HEK293 (cell line): ENCODE measurements around the gene UGT1A4.

Experiments used
- CTCF ChIA-PET: fragments of 350-600 bp; formaldehyde crosslinking; extraction: SDS; loops from one replicate; lab custom pipeline; 2021; ENCODE audit warnings: antibody characterized with exemption; lab: Yijun Ruan, JAX
- POLR2A ChIA-PET: fragments of 300-600 bp; formaldehyde crosslinking; extraction: SDS; loops from one replicate; lab custom pipeline; 2020; ENCODE audit warnings: antibody characterized with exemption, inconsistent platforms; lab: Yijun Ruan, JAX
- H3K27ac ChIP-seq: fragments of 200-500 bp; sonication (Bioruptor generic); 2 replicates; pipeline ENCODE4 v1.5.1; 2014; ENCODE audit warnings: low read depth, low read length, control low read depth, inconsistent platforms; ENCODE audit errors: extremely low read depth
- H3K36me3 ChIP-seq, 2 experiments: fragments of 200-500 bp in 1 of 2; sonication (Bioruptor generic) in 1 of 2; 1 replicate in 1 of 2; 2 replicates in 1 of 2; pipeline ENCODE4 v1.5.1; 2014 to 2017; ENCODE audit warnings: inconsistent platforms in 2 of 2, low read length in 2 of 2; ENCODE audit not compliant: control insufficient read depth in 2 of 2, insufficient read depth in 1 of 2
- H3K4me1 ChIP-seq: fragments of 200-500 bp; sonication (Bioruptor generic); 2 replicates; pipeline ENCODE4 v1.5.1; 2014; ENCODE audit warnings: mild to moderate bottlenecking, low read length, inconsistent platforms; ENCODE audit not compliant: control insufficient read depth, insufficient read depth
- H3K4me3 ChIP-seq: 2 replicates; pipeline ENCODE4 v1.5.1; 2011; ENCODE audit warnings: low read depth, mild to moderate bottlenecking, control low read depth, low read length, moderate library complexity
- H3K9me3 ChIP-seq: fragments of 200-500 bp; sonication (Bioruptor generic); 2 replicates; pipeline ENCODE4 v1.5.1; 2014; ENCODE audit warnings: low read depth, low read length, inconsistent platforms; ENCODE audit not compliant: control insufficient read depth, insufficient read depth
- GLI2 ChIP-seq: fragments of 450-650 bp; formaldehyde crosslinking; IDR thresholded peaks from 2 replicates; pipeline ENCODE4; 2017; ENCODE audit warnings: missing biosample characterization, missing genetic modification characterization, low read depth, borderline replicate concordance
- HOXA7 ChIP-seq: sonication (generic); formaldehyde crosslinking; IDR thresholded peaks from 2 replicates; pipeline ENCODE4 v1.8.1; 2022; ENCODE audit warnings: missing genetic modification reagents, borderline replicate concordance
- MEIS1 ChIP-seq: sonication (generic); formaldehyde crosslinking; IDR thresholded peaks from 2 replicates; pipeline ENCODE4 v1.8.1; 2022; ENCODE audit warnings: missing genetic modification reagents, mild to moderate bottlenecking, borderline replicate concordance
- TRIM28 ChIP-seq: IDR thresholded peaks from 2 replicates; pipeline ENCODE4 v1.6.1; 2011; ENCODE audit warnings: low read length, control low read depth, borderline replicate concordance
- ZBTB26 ChIP-seq: fragments of 450-650 bp; formaldehyde crosslinking; optimal IDR thresholded peaks from 2 replicates; pipeline ENCODE3; 2016; ENCODE audit warnings: missing biosample characterization, mild to moderate bottlenecking, missing genetic modification characterization
- ZNF114 ChIP-seq: fragments of 450-650 bp; formaldehyde crosslinking; IDR thresholded peaks from 2 replicates; pipeline ENCODE4 v1.5.0; 2017; ENCODE audit warnings: missing biosample characterization, missing genetic modification characterization
- ZNF202 ChIP-seq: fragments of 450-650 bp; formaldehyde crosslinking; IDR thresholded peaks from 2 replicates; pipeline ENCODE4 v1.5.1; 2016; ENCODE audit warnings: missing biosample characterization, missing genetic modification characterization, borderline replicate concordance
- ZNF280D ChIP-seq: fragments of 450-650 bp; formaldehyde crosslinking; IDR thresholded peaks from 2 replicates; pipeline ENCODE4 v1.5.1; 2016; ENCODE audit warnings: missing biosample characterization, missing genetic modification characterization
- ZNF324 ChIP-seq: fragments of 450-650 bp; formaldehyde crosslinking; IDR thresholded peaks from 2 replicates; pipeline ENCODE4 v1.5.1; 2016; ENCODE audit warnings: missing biosample characterization, missing genetic modification characterization
- ZNF362 ChIP-seq: fragments of 450-650 bp; formaldehyde crosslinking; IDR thresholded peaks from 2 replicates; pipeline ENCODE4 v1.5.1; 2016; ENCODE audit warnings: missing biosample characterization, missing genetic modification characterization
- ZNF394 ChIP-seq: fragments of 450-650 bp; formaldehyde crosslinking; IDR thresholded peaks from 2 replicates; pipeline ENCODE4 v1.5.1; 2016; ENCODE audit warnings: missing biosample characterization, missing genetic modification characterization, mild to moderate bottlenecking, moderate library complexity, borderline replicate concordance
- ZNF433 ChIP-seq: fragments of 450-650 bp; formaldehyde crosslinking; IDR thresholded peaks from 2 replicates; pipeline ENCODE4 v1.5.1; 2016; ENCODE audit warnings: missing biosample characterization, missing genetic modification characterization, low read depth
- ZNF529 ChIP-seq: fragments of 450-650 bp; formaldehyde crosslinking; IDR thresholded peaks from 2 replicates; pipeline ENCODE4 v1.5.1; 2017; ENCODE audit warnings: missing genetic modification characterization, missing biosample characterization; ENCODE audit not compliant: insufficient replicate concordance
- ZNF560 ChIP-seq: fragments of 450-650 bp; formaldehyde crosslinking; IDR thresholded peaks from 2 replicates; pipeline ENCODE4 v1.5.1; 2017; ENCODE audit warnings: missing biosample characterization, missing genetic modification characterization, borderline replicate concordance
- ZNF621 ChIP-seq: fragments of 450-650 bp; formaldehyde crosslinking; IDR thresholded peaks from 2 replicates; pipeline ENCODE4 v1.5.1; 2017; ENCODE audit warnings: missing biosample characterization, missing genetic modification characterization
- ZNF626 ChIP-seq: fragments of 450-650 bp; sonication (Bioruptor Pico); formaldehyde crosslinking; IDR thresholded peaks from 2 replicates; pipeline ENCODE4 v1.5.1; 2018; ENCODE audit warnings: missing biosample characterization, missing genetic modification characterization, inconsistent platforms
- ZNF692 ChIP-seq: fragments of 450-650 bp; formaldehyde crosslinking; IDR thresholded peaks from 2 replicates; pipeline ENCODE4 v1.5.1; 2016; ENCODE audit warnings: missing biosample characterization, missing genetic modification characterization
- ZNF76 ChIP-seq: fragments of 450-650 bp; formaldehyde crosslinking; IDR thresholded peaks from 2 replicates; pipeline ENCODE4; 2016; ENCODE audit warnings: low read depth, missing biosample characterization, missing genetic modification characterization, borderline replicate concordance
- ZSCAN4 ChIP-seq: fragments of 450-650 bp; formaldehyde crosslinking; IDR thresholded peaks from 2 replicates; pipeline ENCODE4 v1.5.1; 2017; ENCODE audit warnings: missing biosample characterization, missing genetic modification characterization

UGT1A4 gene

GRCh38 chr2:233688341-233688740, 30.2 kb upstream of the UGT1A4 start (continued):
- TF ChIP-seq ZNF280D (no peak), ZNF626 (tag by site-specific recombination) (no peak)

GRCh38 chr2:233689031-233689430, 29.5 kb upstream of the UGT1A4 start:
- H3K4me1 ChIP-seq = no peaks in the 10 kb centered on the region
- no peak overlapping the region for H3K4me3 ChIP-seq
- H3K36me3 ChIP-seq = no peaks in the 10 kb centered on the region
- ChIA-PET CTCF (no interaction called here), POLR2A (no interaction called here)
- H3K27ac ChIP-seq = no peak overlapping the region
- H3K9me3 ChIP-seq = no peaks in the 10 kb centered on the region
- TF ChIP-seq ZNF76 (no peak), ZNF362 (no peak), ZNF324 (tag by site-specific recombination) (no peak), ZNF394 (tag by site-specific recombination) (no peak), ZNF621 (no peak), TRIM28 (no peak), HOXA7 (CRISPR knock-in tag) (no peak), ZNF114 (tag by site-specific recombination) (no peak), ZSCAN4 (no peak), ZNF202 (tag by site-specific recombination) (no peak), ZNF560 (no peak), MEIS1 (CRISPR knock-in tag) (no peak), ZNF433 (tag by site-specific recombination) (no peak), ZBTB26 (tag by site-specific recombination) (no peak), ZNF692 (tag by site-specific recombination) (no peak), GLI2 (tag by site-specific recombination) (no peak), ZNF529 (tag by site-specific recombination) (no peak)
